ENCODE data around the gene GCSH. TPM values are rescaled to one million over a fixed set of nuclear protein-coding genes. Genes with fewer than 3 reads are reported as not detected.

The GCSH gene
- total and polyA plus RNA-seq, 2 of the 13 experiments (the other 11 are each of a cell fraction or from before 2014, with no cell fraction given), result 35.9 to 103 TPM

DNA sequence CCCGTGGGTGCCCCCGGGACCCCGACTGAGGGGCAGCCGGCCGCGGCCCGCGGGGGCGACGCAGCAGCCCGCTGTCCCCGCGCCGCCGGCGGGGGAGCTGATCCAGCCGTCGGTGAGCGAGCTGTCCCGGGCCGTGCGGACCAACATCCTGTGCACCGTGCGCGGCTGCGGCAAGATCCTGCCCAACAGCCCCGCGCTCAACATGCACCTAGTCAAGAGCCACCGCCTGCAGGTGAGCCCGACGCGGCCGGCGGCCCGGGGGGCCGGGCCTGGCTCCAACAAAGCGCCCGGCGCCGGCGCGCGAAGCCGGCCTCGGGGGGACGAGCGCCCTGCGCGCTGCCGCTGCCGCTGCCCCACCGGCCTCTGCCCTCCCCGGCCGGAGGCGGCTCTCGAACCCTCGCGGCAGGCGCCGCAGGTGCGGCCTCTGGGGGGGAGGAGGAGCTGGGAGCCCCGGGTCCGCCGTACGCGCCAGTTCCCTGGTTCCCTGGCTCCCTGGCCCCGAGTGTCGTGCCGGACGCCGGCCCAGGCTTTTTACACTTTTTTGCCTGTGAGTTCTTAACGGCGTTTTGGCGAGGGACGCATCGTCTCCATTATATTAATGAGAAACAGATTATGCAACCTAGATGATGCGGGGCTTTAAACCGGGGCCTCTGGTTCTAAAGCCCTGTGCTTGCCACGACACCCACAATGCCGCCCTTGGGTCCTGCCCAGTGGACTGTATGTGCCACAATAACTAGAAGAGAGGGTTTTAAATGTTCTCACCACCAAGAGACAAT lies 60.0 kb downstream of the GCSH start (continued):
- no peak for TF ChIP-seq ZNF713 (CRISPR knock-in tag; IDR thresholded peaks at IDR 0.05)
- TF ChIP-seq, protein P1, sequence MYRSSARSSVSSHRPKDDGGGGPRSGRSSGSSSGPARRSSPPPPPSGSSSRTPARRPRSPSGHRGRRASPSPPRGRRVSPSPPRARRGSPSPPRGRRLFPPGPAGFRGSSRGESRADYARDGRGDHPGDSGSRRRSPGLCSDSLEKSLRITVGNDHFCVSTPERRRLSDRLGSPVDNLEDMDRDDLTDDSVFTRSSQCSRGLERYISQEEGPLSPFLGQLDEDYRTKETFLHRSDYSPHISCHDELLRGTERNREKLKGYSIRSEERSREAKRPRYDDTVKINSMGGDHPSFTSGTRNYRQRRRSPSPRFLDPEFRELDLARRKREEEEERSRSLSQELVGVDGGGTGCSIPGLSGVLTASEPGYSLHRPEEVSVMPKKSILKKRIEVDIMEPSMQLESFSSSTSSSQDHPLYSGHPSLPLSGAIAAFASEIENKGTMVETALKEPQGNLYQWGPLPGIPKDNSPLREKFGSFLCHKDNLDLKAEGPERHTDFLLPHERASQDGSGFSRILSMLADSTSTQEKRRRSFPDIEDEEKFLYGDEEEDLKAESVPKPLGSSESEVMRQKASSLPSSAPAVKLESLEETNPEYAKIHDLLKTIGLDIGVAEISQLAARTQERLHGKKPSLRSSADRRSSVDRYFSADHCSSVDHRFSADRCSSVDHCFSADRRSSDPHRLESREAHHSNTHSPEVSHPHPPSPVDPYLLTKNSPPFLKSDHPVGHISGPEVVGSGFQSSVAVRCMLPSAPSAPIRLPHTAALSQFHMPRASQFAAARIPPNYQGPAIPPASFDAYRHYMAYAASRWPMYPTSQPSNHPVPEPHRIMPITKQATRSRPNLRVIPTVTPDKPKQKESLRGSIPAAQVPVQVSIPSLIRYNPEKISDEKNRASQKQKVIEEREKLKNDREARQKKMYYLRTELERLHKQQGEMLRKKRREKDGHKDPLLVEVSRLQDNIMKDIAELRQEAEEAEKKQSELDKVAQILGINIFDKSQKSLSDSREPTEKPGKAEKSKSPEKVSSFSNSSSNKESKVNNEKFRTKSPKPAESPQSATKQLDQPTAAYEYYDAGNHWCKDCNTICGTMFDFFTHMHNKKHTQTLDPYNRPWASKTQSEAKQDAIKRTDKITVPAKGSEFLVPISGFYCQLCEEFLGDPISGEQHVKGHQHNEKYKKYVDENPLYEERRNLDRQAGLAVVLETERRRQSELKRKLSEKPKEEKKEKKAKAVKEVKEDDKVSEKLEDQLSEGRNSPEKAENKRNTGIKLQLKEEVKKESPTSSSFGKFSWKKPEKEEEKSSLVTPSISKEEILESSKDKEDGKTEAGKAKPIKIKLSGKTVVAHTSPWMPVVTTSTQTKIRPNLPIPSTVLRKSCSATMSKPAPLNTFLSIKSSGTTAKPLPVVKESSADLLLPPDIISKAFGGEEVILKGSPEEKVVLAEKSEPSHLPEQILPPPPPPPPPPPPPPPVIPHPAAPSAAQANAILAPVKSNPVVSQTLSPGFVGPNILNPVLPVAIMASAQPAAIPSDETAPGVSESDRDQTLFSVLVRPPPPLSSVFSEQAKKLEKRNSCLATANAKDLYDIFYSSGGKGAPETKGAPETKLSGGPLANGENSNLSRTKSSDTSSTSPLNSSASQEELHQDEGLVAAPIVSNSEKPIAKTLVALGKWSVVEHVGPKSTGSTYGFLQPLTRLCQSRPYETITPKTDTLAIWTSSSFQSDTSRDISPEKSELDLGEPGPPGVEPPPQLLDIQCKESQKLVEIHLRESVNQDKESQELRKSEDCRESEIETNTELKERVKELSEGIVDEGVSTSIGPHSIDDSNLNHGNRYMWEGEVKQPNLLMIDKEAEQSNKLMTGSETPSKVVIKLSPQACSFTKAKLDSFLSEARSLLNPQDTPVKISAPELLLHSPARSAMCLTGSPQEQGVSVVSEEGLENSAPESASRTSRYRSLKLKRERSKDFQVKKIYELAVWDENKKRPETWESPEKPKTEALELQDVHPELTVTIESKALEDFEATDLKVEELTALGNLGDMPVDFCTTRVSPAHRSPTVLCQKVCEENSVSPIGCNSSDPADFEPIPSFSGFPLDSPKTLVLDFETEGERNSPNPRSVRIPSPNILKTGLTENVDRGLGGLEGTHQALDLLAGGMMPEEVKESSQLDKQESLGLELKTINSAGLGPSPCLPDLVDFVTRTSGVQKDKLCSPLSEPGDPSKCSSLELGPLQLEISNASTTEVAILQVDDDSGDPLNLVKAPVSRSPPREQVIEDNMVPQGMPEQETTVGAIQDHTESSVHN (CRISPR knock-in tag; IDR thresholded peaks at IDR 0.05), result no peak
- TF ChIP-seq, protein P2, sequence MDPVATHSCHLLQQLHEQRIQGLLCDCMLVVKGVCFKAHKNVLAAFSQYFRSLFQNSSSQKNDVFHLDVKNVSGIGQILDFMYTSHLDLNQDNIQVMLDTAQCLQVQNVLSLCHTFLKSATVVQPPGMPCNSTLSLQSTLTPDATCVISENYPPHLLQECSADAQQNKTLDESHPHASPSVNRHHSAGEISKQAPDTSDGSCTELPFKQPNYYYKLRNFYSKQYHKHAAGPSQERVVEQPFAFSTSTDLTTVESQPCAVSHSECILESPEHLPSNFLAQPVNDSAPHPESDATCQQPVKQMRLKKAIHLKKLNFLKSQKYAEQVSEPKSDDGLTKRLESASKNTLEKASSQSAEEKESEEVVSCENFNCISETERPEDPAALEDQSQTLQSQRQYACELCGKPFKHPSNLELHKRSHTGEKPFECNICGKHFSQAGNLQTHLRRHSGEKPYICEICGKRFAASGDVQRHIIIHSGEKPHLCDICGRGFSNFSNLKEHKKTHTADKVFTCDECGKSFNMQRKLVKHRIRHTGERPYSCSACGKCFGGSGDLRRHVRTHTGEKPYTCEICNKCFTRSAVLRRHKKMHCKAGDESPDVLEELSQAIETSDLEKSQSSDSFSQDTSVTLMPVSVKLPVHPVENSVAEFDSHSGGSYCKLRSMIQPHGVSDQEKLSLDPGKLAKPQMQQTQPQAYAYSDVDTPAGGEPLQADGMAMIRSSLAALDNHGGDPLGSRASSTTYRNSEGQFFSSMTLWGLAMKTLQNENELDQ (CRISPR knock-in tag; IDR thresholded peaks at IDR 0.05; ENCODE audit: borderline replicate concordance), result no peak
- TF ChIP-seq ZNF460 (CRISPR knock-in tag; IDR thresholded peaks at IDR 0.05; ENCODE audit: borderline replicate concordance), result no peak
- TF ChIP-seq, protein P3, sequence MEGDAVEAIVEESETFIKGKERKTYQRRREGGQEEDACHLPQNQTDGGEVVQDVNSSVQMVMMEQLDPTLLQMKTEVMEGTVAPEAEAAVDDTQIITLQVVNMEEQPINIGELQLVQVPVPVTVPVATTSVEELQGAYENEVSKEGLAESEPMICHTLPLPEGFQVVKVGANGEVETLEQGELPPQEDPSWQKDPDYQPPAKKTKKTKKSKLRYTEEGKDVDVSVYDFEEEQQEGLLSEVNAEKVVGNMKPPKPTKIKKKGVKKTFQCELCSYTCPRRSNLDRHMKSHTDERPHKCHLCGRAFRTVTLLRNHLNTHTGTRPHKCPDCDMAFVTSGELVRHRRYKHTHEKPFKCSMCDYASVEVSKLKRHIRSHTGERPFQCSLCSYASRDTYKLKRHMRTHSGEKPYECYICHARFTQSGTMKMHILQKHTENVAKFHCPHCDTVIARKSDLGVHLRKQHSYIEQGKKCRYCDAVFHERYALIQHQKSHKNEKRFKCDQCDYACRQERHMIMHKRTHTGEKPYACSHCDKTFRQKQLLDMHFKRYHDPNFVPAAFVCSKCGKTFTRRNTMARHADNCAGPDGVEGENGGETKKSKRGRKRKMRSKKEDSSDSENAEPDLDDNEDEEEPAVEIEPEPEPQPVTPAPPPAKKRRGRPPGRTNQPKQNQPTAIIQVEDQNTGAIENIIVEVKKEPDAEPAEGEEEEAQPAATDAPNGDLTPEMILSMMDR (CRISPR knock-in tag; IDR thresholded peaks at IDR 0.05), result no peak
- no peak for TF ChIP-seq KLF16 (CRISPR knock-in tag; IDR thresholded peaks at IDR 0.05)
- 0 out of 2 replicates have a peak, but pooled peaks have one; percentile 47 for TF ChIP-seq ZNF558 (CRISPR knock-in tag; IDR thresholded peaks at IDR 0.05; ENCODE audit: borderline replicate concordance)
- no peak for TF ChIP-seq ZNF577 (CRISPR knock-in tag; IDR thresholded peaks at IDR 0.05; ENCODE audit: borderline replicate concordance, low read depth)
- no peak for TF ChIP-seq ZNF451 (CRISPR knock-in tag; IDR thresholded peaks at IDR 0.05)
- TF ChIP-seq, protein P4, sequence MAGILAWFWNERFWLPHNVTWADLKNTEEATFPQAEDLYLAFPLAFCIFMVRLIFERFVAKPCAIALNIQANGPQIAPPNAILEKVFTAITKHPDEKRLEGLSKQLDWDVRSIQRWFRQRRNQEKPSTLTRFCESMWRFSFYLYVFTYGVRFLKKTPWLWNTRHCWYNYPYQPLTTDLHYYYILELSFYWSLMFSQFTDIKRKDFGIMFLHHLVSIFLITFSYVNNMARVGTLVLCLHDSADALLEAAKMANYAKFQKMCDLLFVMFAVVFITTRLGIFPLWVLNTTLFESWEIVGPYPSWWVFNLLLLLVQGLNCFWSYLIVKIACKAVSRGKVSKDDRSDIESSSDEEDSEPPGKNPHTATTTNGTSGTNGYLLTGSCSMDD (CRISPR knock-in tag; IDR thresholded peaks at IDR 0.05), result no peak
- no peak for TF ChIP-seq ZNF33A (CRISPR knock-in tag; IDR thresholded peaks at IDR 0.05; ENCODE audit: borderline replicate concordance)
- TF ChIP-seq, protein P5, sequence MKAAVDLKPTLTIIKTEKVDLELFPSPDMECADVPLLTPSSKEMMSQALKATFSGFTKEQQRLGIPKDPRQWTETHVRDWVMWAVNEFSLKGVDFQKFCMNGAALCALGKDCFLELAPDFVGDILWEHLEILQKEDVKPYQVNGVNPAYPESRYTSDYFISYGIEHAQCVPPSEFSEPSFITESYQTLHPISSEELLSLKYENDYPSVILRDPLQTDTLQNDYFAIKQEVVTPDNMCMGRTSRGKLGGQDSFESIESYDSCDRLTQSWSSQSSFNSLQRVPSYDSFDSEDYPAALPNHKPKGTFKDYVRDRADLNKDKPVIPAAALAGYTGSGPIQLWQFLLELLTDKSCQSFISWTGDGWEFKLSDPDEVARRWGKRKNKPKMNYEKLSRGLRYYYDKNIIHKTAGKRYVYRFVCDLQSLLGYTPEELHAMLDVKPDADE (CRISPR knock-in tag; IDR thresholded peaks at IDR 0.05), result 0 out of 2 replicates have a peak, but pooled peaks have one; percentile 76
- 0 out of 2 replicates have a peak, but pooled peaks have one; percentile 24 for TF ChIP-seq ZNF547 (CRISPR knock-in tag; IDR thresholded peaks at IDR 0.05)
